PFSK-1 (cell line): ENCODE results near the gene FGF14.

Experiments used
- POLR2AphosphoS5 ChIP-seq: IDR thresholded peaks from 2 replicates; pipeline ENCODE4 v1.6.1; 2012; ENCODE audit warnings: low read depth, mild to moderate bottlenecking, control low read depth, low read length, moderate library complexity
- REST ChIP-seq, 2 experiments: IDR thresholded peaks; 2 replicates each; pipeline versions ENCODE4 v1.6.1 to v1.8.0; 2011 to 2012; ENCODE audit warnings: low read depth in 2 of 2, low read length in 2 of 2, control low read depth in 1 of 2, inconsistent platforms in 1 of 2, mild to moderate bottlenecking in 1 of 2, moderate library complexity in 1 of 2; ENCODE audit not compliant: insufficient read depth in 1 of 2
- SIN3A ChIP-seq: IDR thresholded peaks from 2 replicates; pipeline ENCODE4 v1.6.1; 2012; ENCODE audit warnings: mild to moderate bottlenecking, low read length, moderate library complexity, borderline replicate concordance; ENCODE audit not compliant: insufficient read depth
- TAF1 ChIP-seq: IDR thresholded peaks from 2 replicates; pipeline ENCODE4 v1.6.1; 2012; ENCODE audit warnings: low read length, control low read depth, borderline replicate concordance; ENCODE audit not compliant: insufficient read depth

- no peak for TF ChIP-seq POLR2AphosphoS5
- no peak for TF ChIP-seq TAF1
- no peak for TF ChIP-seq REST (IDR thresholded peaks at IDR 0.05; ENCODE audit: insufficient read depth in 1 of 2, low read depth in 2 of 2, low read length in 2 of 2)
- no peak for TF ChIP-seq SIN3A
Measured at GRCh38 chr13:102182170-102182569, 219.7 kb downstream of the FGF14 start.
